Stimulated activated CD4-positive, alpha-beta T cell treated with anti-CD3 and anti-CD28 coated beads, Interleukin-15, amount 100 ng/mL, for 1 hour (primary cell): ENCODE measurements around the gene FBRSL1.
"Not testable (repeated sequence)": the region's sequence is repeated elsewhere in the genome, so short reads cannot be mapped to it uniquely, and the experiment has no call there.

ENCODE experiments used
- DNase-seq, 2 donors: peaks; one replicate each; pipeline ENCODE4 v3.0.0-alpha.2; 2020; ENCODE audit warnings: low read depth in 1 of 2, low spot score in 1 of 2

FBRSL1 gene

GRCh38 chr12:132453361-132454192 is 36.4 kb upstream of the FBRSL1 start:
- DNase-seq: no peak

- DNase-seq: no peak
Measured at GRCh38 chr12:132454193-132454932, 35.6 kb upstream of the FBRSL1 start.

- no peak for DNase-seq
Measured at GRCh38 chr12:132454933-132455418, 35.0 kb upstream of the FBRSL1 start.

GRCh38 chr12:132455565-132455964 is 34.4 kb upstream of the FBRSL1 start:
- DNase-seq: no peak

GRCh38 chr12:132456186-132456943 is 33.6 kb upstream of the FBRSL1 start:
- DNase-seq: no peak

- DNase-seq: no peak
Measured at GRCh38 chr12:132456944-132457495, 32.9 kb upstream of the FBRSL1 start.

GRCh38 chr12:132458441-132458840 is 31.5 kb upstream of the FBRSL1 start:
- DNase-seq: no peak

GRCh38 chr12:132458846-132459641 is 30.9 kb upstream of the FBRSL1 start:
- no peak for DNase-seq

- DNase-seq: no peak
Measured at GRCh38 chr12:132460571-132460970, 29.4 kb upstream of the FBRSL1 start.

GRCh38 chr12:132461526-132461925 is 28.4 kb upstream of the FBRSL1 start:
- no peak for DNase-seq

GRCh38 chr12:132462788-132463187 is 27.2 kb upstream of the FBRSL1 start:
- DNase-seq: no peak

GRCh38 chr12:132463284-132463924 is 26.5 kb upstream of the FBRSL1 start:
- not testable (repeated sequence) for DNase-seq

GRCh38 chr12:132464304-132464703 is 25.6 kb upstream of the FBRSL1 start:
- not testable (repeated sequence) for DNase-seq

GRCh38 chr12:132464820-132465219 is 25.1 kb upstream of the FBRSL1 start:
- DNase-seq: no peak

- no peak for DNase-seq
Measured at GRCh38 chr12:132465269-132466190, 24.4 kb upstream of the FBRSL1 start.

- DNase-seq: no peak
Measured at GRCh38 chr12:132466241-132467201, 23.4 kb upstream of the FBRSL1 start.

GRCh38 chr12:132467511-132467910 is 22.4 kb upstream of the FBRSL1 start:
- DNase-seq: no peak

GRCh38 chr12:132469423-132469822 is 20.5 kb upstream of the FBRSL1 start:
- DNase-seq: no peak
